Astrocyte (in vitro differentiated cells and primary cell): ENCODE data around the gene IRF3.

Experiments used
- EZH2 ChIP-seq: IDR thresholded peaks from 2 replicates; pipeline ENCODE4 v1.6.1; 2012; ENCODE audit warnings: mild to moderate bottlenecking, low read length, inconsistent platforms; ENCODE audit not compliant: insufficient read depth
- TF ChIP-seq, protein P1 (sequence below): IDR thresholded peaks from 2 replicates; pipeline ENCODE4 v1.5.1; 2011; ENCODE audit warnings: low read depth, mild to moderate bottlenecking, inconsistent platforms, low read length, moderate library complexity; ENCODE audit not compliant: insufficient read depth

GRCh38 chr19:49690079-49690655, 24.5 kb upstream of the IRF3 start:
- TF ChIP-seq, protein P1, sequence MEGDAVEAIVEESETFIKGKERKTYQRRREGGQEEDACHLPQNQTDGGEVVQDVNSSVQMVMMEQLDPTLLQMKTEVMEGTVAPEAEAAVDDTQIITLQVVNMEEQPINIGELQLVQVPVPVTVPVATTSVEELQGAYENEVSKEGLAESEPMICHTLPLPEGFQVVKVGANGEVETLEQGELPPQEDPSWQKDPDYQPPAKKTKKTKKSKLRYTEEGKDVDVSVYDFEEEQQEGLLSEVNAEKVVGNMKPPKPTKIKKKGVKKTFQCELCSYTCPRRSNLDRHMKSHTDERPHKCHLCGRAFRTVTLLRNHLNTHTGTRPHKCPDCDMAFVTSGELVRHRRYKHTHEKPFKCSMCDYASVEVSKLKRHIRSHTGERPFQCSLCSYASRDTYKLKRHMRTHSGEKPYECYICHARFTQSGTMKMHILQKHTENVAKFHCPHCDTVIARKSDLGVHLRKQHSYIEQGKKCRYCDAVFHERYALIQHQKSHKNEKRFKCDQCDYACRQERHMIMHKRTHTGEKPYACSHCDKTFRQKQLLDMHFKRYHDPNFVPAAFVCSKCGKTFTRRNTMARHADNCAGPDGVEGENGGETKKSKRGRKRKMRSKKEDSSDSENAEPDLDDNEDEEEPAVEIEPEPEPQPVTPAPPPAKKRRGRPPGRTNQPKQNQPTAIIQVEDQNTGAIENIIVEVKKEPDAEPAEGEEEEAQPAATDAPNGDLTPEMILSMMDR = no peak
- peak; percentile 8 for TF ChIP-seq EZH2
